Measurements from ENCODE around the gene KRTAP9-6. TPM values are rescaled to one million over a fixed set of nuclear protein-coding genes. Genes with fewer than 3 reads are reported as not detected.

The KRTAP9-6 gene
- total RNA-seq, 1 experiment from 2014 or later = not detected

DNA sequence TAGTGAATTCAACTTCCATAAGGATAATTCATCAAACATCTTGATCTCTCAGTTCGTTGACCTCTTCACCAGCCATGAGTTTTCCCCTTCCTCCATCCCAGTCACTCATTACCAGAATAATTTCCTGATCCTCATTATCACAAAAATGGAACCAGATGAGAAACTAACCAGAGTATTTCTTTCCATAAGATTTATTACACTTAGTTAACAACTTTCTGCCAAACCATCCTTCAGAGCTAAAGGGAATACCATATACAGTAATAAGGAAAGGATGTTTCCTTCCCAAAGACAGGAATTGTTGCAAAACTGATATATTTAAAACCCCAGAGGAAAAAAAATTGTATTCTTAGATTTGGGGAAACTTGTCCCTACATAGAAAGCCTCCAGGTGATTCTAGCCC is 28.8 kb downstream of the KRTAP9-6 start:
- no peak overlapping the region for H3K9ac ChIP-seq (ENCODE audit: low read length)
- ChIA-PET CTCF (no interaction called here), POLR2A (no interaction called here), RAD21 (ENCODE audit: low non-redundant PET in 1 of 2, low total read pairs in 2 of 2, uncharacterized antibody in 2 of 2, unreplicated experiment in 2 of 2) (no interaction called here)
- no peak overlapping the region for H3K4me3 ChIP-seq (replicated peaks in 1 of 2; ENCODE audit: low read depth in 1 of 2, low read length in 2 of 2)
- H3K27me3 ChIP-seq (ENCODE audit: insufficient read depth, low read length) = no peaks in the 10 kb centered on the region
- intact Hi-C loops (cut with micrococcal nuclease) = no loop called here
- H4K20me1 ChIP-seq (ENCODE audit: insufficient read depth) = no peaks in the 10 kb centered on the region
- no TSS peak for BruUV-seq (replicated peaks)
- no peak overlapping the region for H2AFZ ChIP-seq (ENCODE audit: low read depth, low read length, poor library complexity, severe bottlenecking)
- no peaks in the 10 kb centered on the region for H3K9me2 ChIP-seq (ENCODE audit: insufficient read depth)
- DNase-seq (ENCODE audit: low read depth, low spot score) = no peak
- no peaks in the 10 kb centered on the region for H3K79me2 ChIP-seq (ENCODE audit: insufficient read depth, low read length)
- H3K4me1 ChIP-seq (ENCODE audit: control insufficient read depth in 1 of 2, insufficient read depth in 2 of 2, low read length in 2 of 2) = no peaks in the 10 kb centered on the region
- H3K4me2 ChIP-seq (ENCODE audit: low read length) = no peak overlapping the region
- H3K36me3 ChIP-seq (ENCODE audit: control insufficient read depth in 1 of 2, insufficient read depth in 2 of 2, low read length in 2 of 2) = no peaks in the 10 kb centered on the region
- no peak overlapping the region for H3K27ac ChIP-seq (ENCODE audit: low read depth, low read length)
- TF ChIP-seq, protein P1, sequence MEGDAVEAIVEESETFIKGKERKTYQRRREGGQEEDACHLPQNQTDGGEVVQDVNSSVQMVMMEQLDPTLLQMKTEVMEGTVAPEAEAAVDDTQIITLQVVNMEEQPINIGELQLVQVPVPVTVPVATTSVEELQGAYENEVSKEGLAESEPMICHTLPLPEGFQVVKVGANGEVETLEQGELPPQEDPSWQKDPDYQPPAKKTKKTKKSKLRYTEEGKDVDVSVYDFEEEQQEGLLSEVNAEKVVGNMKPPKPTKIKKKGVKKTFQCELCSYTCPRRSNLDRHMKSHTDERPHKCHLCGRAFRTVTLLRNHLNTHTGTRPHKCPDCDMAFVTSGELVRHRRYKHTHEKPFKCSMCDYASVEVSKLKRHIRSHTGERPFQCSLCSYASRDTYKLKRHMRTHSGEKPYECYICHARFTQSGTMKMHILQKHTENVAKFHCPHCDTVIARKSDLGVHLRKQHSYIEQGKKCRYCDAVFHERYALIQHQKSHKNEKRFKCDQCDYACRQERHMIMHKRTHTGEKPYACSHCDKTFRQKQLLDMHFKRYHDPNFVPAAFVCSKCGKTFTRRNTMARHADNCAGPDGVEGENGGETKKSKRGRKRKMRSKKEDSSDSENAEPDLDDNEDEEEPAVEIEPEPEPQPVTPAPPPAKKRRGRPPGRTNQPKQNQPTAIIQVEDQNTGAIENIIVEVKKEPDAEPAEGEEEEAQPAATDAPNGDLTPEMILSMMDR (IDR thresholded peaks at IDR 0.05 in 2 of 3, conservative IDR thresholded peaks at IDR 0.05 in 1 of 3; ENCODE audit: borderline replicate concordance in 1 of 3, insufficient read depth in 1 of 3, low read depth in 2 of 3, low read length in 2 of 3) = no peak
- TF ChIP-seq EZH2phosphoT487 (IDR thresholded peaks at IDR 0.05; ENCODE audit: borderline replicate concordance) = no peak
- no peak for TF ChIP-seq POLR2A (IDR thresholded peaks at IDR 0.05; ENCODE audit: borderline replicate concordance, extremely low read depth, insufficient read depth, insufficient read length)
- TF ChIP-seq CBX3 (IDR thresholded peaks at IDR 0.05; ENCODE audit: low read depth) = no peak
- TF ChIP-seq ZFX (IDR thresholded peaks at IDR 0.05) = no peak
- TF ChIP-seq TCF7L2 (IDR thresholded peaks at IDR 0.05; ENCODE audit: borderline replicate concordance, extremely low read depth, insufficient read depth, insufficient read length) = no peak
- TF ChIP-seq, protein P2, sequence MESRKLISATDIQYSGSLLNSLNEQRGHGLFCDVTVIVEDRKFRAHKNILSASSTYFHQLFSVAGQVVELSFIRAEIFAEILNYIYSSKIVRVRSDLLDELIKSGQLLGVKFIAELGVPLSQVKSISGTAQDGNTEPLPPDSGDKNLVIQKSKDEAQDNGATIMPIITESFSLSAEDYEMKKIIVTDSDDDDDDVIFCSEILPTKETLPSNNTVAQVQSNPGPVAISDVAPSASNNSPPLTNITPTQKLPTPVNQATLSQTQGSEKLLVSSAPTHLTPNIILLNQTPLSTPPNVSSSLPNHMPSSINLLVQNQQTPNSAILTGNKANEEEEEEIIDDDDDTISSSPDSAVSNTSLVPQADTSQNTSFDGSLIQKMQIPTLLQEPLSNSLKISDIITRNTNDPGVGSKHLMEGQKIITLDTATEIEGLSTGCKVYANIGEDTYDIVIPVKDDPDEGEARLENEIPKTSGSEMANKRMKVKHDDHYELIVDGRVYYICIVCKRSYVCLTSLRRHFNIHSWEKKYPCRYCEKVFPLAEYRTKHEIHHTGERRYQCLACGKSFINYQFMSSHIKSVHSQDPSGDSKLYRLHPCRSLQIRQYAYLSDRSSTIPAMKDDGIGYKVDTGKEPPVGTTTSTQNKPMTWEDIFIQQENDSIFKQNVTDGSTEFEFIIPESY (IDR thresholded peaks at IDR 0.05; ENCODE audit: extremely low read depth, insufficient replicate concordance, low read length) = no peak
- TF ChIP-seq ZNF274 (IDR thresholded peaks at IDR 0.05; ENCODE audit: low read depth, low read length) = no peak
- TF ChIP-seq EGR1 (IDR thresholded peaks at IDR 0.05; ENCODE audit: low read depth) = no peak
- TF ChIP-seq, protein P3, sequence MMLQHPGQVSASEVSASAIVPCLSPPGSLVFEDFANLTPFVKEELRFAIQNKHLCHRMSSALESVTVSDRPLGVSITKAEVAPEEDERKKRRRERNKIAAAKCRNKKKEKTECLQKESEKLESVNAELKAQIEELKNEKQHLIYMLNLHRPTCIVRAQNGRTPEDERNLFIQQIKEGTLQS (IDR thresholded peaks at IDR 0.05) = no peak
- TF ChIP-seq RAD21 (IDR thresholded peaks at IDR 0.05; ENCODE audit: low read depth) = no peak
- TF ChIP-seq JUND (IDR thresholded peaks at IDR 0.05) = no peak
- no peak for TF ChIP-seq SP1 (IDR thresholded peaks at IDR 0.05; ENCODE audit: low read depth)
- no peaks in the 10 kb centered on the region for H3K9me3 ChIP-seq (ENCODE audit: control insufficient read depth in 1 of 2, insufficient read depth in 1 of 2, low read depth in 1 of 2, low read length in 2 of 2)
- no peak for ATAC-seq
